Measurements from ENCODE around the gene COL27A1.

Gene COL27A1

DNA sequence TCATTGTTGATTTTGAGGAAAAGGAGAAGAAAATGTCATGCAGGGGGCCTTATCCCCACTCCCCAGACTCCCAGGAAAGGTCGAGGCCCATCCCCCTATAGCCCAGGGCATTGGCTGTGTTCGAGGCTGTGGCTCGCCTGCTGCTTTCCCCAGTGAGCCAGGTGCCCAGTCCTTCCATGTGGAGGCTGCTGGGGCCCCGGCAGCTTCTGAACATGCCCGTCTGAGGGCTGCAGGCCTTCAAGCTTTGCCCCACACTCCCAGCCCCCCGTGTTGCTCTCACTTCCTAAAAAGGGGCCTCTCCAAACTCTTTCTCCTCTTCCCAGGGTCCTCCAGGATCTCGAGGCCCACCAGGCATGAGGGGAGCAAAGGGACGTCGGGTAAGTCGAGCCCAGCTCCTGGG, 102.9 kb downstream of the COL27A1 start:
- intact Hi-C loops (cut with DNase I), result no loop called here
- DNase-seq, result no peak

DNA sequence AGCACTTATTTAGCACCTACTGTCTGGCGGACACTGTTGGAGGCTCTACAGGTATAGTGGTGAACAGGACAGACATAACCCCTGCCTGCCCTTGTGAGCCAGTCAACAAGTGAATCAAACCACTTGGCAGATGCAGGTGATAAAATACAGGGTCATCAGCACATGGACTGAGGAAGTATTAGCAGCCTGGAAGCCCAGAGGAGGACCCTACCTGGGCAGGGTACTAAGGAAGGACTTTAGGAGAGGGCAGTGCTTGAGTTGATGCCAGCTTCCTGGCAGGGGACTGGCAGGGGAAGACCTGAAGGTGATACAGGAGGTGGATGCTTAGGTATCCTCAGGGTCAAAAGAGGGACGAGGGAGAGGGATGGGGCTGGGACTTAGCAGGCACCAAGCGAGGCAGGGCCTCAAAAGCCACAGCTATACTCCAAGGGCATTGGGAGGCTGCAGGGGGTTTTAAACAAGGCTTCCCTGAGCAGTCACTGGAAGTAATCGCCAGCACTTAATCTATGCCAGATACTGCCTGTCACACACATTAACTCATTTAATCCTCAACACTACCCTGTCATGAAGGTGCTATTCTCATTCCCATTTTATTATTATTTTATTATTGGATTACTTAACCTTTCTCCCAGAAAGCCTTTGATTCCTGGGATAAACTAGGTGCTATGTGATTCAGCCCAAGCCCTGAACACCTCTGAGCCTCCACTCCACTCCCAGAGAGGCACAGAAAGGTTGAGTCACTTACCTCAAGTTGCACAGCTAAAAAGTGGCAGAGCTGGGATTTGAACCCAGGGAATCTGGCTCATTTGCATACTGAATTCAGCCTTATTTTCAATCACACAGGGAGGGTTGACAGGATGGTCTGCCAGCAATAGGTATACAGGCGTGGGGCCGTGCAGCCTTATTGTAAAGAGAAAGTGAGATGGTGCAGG, 103.8 kb downstream of the COL27A1 start:
- DNase-seq, result no peak
- intact Hi-C loops (cut with DNase I), result no loop called here

DNA sequence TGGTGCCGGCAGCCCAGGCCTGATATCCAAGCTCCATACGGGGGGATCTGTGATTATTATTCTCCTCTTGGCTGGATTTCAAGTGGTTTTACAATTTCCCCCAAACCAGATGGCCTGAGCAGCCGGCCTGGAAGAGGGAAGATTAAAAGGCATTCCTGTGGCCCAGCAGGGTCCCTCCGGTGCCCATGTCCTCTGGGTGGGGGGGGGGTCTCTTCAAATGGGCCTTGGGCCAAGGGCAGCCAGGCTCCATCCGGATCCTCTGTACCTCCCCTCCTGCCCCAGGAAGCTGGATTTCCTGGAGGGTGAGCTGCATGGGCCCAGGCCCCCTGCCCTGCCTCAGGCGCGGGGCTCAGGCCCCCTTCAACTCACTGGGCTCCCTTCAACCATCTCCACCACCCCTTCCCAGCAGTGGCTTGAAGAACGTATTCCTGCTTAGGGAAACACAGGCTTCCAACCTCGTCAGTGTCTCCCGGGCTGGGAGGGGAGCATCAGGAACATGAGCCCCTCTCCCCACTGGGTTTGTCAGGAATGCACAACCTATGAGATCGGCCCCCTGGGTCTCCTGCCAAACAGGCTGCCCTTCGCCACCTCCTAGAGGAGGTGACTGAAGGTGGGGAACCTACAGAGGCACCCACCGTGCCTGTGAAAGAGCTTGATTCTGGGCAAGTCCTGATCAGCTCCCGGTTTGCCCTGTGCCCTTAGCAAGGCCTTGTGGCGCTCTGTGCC, 104.6 kb downstream of the COL27A1 start:
- DNase-seq, result no peak
- intact Hi-C loops (cut with DNase I), result no loop called here

GRCh38 chr9:114261026-114261425, 105.7 kb downstream of the COL27A1 start:
- intact Hi-C loops (cut with DNase I), result no loop called here
- DNase-seq, result no peak

DNA sequence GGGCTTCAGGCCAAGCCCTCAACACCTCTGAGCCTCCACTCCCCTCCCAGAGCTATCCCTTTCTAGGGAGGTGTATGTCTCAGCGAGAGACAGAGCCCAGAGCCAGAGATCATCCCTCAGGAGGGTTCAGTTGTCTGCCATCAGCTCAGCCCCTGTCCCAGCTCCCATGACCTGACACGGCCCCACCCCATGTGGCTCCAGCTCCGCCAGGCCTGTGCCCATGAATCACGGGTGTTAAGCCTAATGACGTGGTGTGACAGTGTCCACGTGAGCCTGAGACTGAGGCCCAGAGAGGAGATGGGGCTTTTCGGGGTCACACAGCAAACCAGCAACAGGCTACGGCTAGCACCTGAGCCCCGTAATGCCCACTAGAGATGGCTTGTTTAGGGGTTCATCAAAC, 106.7 kb downstream of the COL27A1 start:
- DNase-seq, result no peak
- intact Hi-C loops (cut with DNase I), result no loop called here

- intact Hi-C loops (cut with DNase I), result no loop called here
- peak in 1 of 10 donors; percentile 30 for DNase-seq
These were observed 108.6 kb downstream of the COL27A1 start for GRCh38 chr9:114263853-114264510.

DNA sequence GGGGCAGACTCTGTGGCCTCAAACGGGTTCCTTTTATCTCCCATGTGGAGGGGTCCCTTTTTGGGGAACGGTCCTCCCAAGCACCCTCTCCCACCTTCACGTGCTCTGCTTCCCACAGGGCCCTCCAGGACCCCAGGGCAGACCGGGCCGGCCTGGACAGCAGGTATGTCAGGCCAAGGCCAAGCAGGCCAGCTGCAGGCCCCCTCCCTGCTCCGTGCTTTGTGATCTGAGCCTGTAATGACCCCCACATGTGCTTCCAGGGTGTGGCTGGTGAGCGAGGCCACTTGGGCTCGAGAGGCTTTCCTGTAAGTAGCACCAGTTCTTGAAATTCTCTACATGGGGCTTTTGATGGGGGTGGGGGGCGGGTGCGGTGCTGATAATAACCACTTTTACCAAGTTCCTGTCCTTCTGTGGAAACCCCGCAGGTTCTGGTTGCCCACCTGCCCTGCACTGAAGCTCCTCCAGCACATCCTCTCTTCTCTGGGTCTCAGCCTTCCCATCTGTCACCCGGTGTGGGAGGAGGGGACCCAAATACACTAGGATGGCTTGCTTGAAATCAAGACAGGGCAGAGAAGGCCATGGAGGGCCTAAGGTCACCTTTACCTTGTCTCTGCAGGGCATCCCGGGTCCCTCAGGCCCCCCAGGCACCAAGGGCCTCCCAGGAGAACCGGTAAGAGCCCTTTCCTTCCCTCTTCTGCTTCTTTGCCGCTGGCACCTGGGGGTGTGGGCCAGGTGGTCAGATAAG, 109.6 kb downstream of the COL27A1 start:
- no peak for DNase-seq
- intact Hi-C loops (cut with DNase I), result no loop called here

DNA sequence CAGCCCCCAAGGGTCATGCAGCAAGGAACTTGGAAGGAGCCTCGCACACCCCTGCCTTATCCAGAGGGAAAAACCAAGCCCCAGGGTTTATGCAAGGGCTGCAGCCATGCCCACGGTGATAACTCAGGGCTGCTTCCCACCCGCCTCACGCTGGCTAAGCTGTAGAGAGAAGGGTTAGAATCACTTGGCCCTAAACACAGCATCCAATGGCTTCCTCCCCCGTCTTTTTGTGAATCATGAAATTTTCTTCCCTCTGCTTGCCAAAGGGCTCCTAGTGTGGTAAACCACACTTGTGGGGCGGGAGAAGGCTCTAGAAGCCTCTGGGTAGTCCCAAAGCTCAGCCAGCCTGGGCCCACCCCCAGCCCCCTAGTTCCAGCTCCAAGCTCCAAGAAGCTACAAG, 111.6 kb downstream of the COL27A1 start:
- DNase-seq, result peak in 1 of 10 donors; percentile 35
- intact Hi-C loops (cut with DNase I), result no loop called here

DNA sequence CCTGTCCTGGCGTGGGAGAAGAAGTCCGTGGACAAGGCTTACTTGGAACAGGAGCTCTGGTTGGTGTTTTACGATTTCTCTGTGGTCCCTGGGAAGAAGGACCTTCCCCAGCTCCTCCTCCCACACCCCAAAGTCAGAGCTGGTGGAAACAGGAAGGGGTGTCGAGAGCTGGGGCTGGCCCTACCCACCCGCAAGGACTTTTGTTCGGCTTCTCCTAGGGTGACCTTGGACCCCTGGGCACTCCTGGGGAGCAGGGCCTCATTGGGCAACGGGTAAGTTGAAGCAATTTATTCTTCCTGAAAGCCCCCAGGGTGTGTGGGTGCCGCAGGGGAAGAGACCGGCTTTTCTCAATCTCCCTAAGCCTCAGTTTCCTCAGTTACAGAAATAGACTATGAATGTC, 113.7 kb downstream of the COL27A1 start:
- no peak for DNase-seq
- intact Hi-C loops (cut with DNase I), result no loop called here

DNA sequence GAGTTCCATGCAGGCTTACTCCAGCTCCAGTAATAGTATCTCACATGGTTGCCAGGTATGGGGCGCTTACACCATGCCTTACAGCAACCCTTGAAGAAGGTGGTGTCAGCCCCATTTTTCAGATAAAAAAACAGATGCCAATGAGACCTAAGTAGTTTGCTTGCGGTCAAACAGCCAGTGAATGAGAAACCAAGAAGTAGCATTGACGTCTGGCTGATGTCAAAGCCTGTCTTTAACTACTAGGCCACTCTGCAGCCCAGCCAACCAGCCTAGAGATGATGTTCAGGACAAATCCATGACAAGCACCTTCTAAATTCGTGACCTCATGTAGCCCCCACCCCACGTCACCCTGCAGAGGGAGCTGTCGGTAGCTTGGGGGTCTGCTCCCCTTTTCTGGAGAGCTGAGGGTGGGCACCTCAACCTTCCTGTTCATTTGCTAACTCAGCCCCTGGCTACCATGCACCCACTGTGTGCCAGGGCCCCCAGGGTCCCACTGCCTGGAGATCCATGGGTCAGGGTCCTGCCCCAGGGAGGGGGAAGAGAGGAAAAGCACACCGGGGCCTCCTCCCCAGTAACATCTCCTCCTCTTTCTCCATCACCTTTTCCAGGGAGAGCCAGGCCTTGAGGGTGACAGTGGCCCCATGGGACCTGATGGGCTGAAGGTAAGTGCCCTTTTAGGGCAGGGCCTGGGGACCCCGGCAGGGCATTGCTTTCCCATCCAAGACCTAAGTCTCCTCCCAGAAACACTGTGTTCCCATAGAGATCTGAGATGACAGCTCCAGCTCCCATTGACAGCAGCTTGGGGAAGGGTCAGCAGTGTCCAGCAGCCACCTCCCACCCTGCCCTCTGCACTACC, 115.0 kb downstream of the COL27A1 start:
- DNase-seq, result peak in 2 of 10 donors; percentile 44 to 54
- intact Hi-C loops (cut with DNase I), result no loop called here

GRCh38 chr9:114271556-114272510, 116.5 kb downstream of the COL27A1 start:
- peak in 8 of 10 donors; percentile 33 to 89 (median 58) for DNase-seq
- intact Hi-C loops (cut with DNase I), result loop anchor here (1.0 kb wide), 2 partner anchors 117 to 189 kb away; partner anchors contain the start of gene COL27A1

DNA sequence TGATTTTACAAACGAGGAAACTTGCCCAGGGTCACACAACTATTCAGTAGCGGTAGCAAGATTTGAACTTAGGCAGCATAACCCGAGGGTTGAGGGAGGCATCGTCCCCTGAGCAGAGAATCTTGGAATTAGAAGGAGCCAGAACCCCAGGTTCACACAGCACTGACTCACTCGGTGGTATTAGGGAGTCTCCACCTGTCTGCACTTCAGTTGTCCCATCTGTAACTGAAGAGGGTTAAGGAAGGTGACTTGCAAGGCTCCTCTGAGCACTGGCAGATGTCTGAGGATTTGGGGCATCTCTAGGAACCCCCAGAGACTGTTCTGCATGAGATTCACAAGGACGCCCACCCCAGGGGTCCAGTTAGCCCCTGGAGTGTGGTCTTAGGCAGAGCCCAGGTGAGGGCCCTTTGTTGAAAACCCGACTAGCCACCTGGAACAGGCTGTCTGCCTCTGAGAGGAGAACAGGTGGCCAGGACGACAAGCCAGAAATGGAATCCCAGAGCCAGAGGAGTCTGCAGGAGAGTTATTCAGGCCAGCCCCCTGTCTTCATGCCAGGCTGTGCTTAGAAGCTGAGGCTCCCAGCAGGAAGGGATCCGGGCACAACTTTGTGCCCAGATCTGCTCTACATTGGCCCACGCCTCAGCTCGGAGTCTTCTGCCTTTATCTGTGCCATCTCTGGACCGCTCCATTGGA, 117.5 kb downstream of the COL27A1 start:
- peak in 4 of 10 donors; percentile 6 to 73 (median 26) for DNase-seq
- intact Hi-C loops (cut with DNase I), result no loop called here

DNA sequence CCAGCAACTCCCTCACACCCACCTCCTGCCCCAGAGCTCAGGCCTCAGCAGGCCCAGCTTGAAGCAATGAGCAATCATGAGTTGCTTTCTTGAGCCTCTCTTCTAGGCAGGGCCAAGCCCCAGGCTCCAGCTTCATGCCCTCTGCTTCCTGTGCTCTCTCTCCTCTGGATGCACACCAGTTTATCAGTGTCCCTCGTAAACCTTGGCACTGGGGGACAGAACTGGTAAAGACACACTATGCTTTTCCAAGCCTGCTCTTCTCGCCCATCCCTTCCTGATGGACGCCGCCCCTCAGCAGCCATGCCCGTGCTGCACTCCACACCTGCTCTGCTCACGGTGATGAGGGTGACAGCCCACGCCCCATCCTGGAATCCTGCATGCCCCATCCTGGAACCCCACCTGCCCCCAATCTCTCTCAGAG, 118.1 kb downstream of the COL27A1 start:
- peak in 5 of 10 donors; percentile 3 to 79 (median 52) for DNase-seq
- intact Hi-C loops (cut with DNase I), result no loop called here

DNA sequence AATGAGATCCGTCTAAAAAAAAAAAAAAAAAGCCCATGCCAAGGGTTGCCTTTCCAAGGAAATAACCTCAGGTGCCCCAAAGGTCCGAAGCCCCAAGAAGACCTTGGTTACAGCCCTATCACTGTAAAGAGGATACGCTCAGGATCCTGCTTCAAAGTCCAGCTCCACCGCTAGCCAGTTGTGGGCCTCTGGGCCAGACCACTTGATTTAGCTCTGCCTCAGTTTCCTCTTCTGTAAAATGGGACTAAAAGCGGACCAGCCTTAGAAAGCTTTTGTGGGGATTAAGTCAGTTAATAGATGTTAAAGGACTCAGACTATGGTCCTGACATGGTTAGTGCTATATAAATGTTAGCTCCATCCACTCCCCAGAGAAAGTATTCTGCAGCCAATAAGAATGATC, 118.9 kb downstream of the COL27A1 start:
- intact Hi-C loops (cut with DNase I), result no loop called here
- peak in 1 of 10 donors; percentile 16 for DNase-seq

DNA sequence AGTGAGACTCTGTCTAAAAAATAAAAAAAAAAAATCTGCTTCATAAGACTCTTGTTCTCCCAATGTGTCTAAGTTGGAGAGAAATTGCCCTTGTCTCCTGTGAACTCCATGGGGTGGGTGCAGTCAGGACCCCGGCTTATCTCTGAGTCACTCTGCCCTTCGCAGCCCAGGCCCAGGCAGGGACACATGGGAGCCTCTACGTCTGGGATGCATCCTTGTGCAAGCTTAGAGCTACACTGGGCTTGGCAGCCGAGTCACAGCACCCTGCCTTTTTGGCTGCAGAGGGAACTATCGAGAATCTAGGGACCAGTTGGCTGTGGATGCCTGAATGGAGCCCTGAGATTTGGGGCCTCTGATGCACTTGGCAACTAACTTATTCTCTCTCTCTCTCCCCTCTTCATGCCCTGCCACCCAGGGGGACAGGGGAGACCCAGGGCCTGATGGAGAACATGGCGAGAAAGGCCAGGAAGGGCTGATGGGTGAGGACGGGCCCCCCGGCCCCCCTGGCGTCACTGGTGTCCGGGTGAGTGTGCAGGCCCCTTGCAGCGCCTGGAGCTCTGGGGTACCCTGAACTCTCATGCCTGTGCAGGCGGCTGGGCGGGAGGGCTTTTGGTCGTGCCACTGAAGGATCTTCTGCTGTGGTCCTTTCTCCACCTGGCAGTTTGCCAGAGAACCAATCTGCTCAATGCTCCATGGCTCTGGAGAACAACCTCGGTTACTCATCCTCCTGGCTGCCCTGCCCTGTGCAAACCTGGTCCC, 120.1 kb downstream of the COL27A1 start:
- DNase-seq, result peak in 6 of 10 donors; percentile 5 to 75 (median 29)
- intact Hi-C loops (cut with DNase I), result no loop called here

DNA sequence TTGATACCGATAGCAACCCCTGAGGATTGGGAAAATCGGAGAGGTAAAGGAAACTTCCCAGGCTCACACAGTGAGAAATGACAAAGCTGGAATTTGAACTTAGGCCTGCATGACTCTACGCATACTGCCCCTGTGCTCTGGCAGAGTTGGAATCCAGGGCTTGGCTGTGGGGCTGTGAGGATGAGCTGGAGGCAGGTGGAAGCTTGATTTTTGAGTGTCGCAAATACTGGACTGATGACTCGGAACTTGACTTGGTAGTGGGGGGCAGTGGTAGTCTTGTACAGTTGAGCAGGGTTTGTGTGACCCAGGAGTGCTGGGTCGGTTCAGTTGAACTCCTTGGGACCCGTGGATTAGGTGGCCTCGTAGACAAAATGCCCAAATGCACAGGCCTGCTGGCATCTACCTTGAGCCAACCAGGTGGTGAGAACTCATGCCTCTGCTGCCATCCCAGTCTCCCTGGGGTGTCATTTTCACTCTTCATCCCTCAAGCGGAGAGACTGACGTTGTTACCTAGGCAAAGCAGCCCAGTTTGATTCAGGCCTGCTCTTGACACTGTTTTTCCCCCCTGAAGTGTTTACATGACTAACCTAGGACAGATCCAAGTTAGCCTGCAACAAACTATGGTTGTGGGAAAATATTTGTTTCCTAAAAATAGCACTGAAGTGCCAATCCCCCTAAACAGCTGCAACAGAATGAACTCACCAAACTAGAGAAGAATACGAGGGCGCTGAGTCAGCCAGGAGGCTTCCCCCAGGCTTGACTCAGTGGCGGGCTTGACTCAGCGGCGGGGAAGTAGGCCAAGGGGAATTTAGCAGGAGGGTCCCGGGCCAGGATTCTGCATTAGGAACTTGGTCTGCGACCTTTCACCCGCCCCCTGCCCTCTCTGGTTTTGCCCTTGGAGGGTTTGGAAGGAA, 121.8 kb downstream of the COL27A1 start:
- intact Hi-C loops (cut with DNase I), result no loop called here
- DNase-seq, result peak in 6 of 10 donors; percentile 5 to 70 (median 41)
